ENCODE data around the gene RBCK1. TPM values are rescaled to one million over a fixed set of nuclear protein-coding genes. Genes with fewer than 3 reads are reported as not detected.

The RBCK1 gene
- total and polyA plus RNA-seq, 2 of the 4 experiments (the other 2 are of a cell fraction) = 29.9 to 84.2 TPM

DNA sequence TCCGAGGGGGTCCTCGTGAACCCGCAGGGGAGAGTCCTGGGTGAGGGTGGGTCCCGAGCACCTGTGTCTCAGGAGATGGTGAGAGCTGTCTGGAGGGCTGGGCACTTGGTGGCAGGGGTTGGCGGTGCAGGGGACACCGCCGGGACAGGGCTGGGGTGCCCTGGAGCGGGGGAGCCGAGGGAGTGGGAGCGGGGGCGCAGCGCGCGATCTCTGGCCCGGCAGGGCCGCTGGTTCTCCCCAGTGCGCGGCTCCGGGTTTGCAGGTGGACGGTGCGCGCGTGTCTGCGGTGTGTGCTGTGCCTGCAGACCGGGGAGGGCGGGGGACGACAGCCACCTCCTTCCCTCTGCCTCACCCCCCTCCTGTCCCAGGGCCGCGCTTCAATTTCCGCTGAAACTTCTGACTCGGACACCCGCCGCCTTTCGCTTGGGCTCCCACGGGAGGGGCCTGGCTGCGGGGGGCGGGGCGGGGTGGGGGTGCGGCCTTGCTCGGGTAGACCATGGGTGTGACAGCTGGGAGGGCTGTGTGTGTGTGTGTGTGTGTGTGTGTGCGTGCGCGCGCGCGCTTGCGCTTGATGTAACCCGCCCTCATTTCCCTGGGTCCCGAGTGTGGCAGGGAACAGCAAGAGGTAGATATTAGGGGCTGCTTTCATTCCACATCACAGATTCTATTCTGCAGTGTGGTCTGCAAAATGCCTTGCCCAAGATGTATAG is 26.4 kb upstream of the RBCK1 start:
- Histone ChIP-seq H3K4me2 (ENCODE audit: low read depth, low read length) (peak overlapping the region; percentile 90), H3K4me1 (ENCODE audit: control insufficient read depth, insufficient read depth, low read length) (peaks cover 5% of the 10 kb centered on the region), H3K14ac (replicated peaks; ENCODE audit: low read depth, low read length) (peak overlapping the region; percentile 85; the same call in 1 of the 2 replicates), H3K4me3 (ENCODE audit: insufficient read depth, low read depth, low read length) (peak overlapping the region; percentile 95), H4K91ac (ENCODE audit: insufficient read depth, low read depth, low read length) (peak overlapping the region; percentile 63), H2BK15ac (ENCODE audit: low read depth, low read length) (no peak overlapping the region; the same call in 2 of the 3 replicates), H3K36me3 (ENCODE audit: control insufficient read depth, insufficient read depth, low read length) (peaks cover 3% of the 10 kb centered on the region; the same call in 1 of the 2 replicates), H3K9me3 (ENCODE audit: control insufficient read depth, insufficient read depth, low read length) (no peaks in the 10 kb centered on the region), H3K27me3 (ENCODE audit: control insufficient read depth, insufficient read depth, low read length) (no peaks in the 10 kb centered on the region), H4K20me1 (ENCODE audit: insufficient read depth, low read length) (peaks cover 36% of the 10 kb centered on the region), H2BK20ac (ENCODE audit: low read depth, low read length) (no peak overlapping the region), H4K8ac (ENCODE audit: low read depth in 2 of 2, low read length in 2 of 2) (peak overlapping the region; percentile 60 to 87; a peak in 2 of 4 replicates), H3K23ac (ENCODE audit: low read depth, low read length) (peak overlapping the region; percentile 59; the same call in 1 of the 2 replicates), H3K4ac (ENCODE audit: low read depth, low read length) (peak overlapping the region; percentile 88), H3K18ac (ENCODE audit: low read depth, low read length) (peak overlapping the region; percentile 64; the same call in 1 of the 2 replicates), H2BK120ac (ENCODE audit: low read depth, low read length) (peak overlapping the region; percentile 28; the same call in 1 of the 2 replicates), H2AK5ac (ENCODE audit: low read depth, low read length) (peak overlapping the region; percentile 91), H3K27ac (ENCODE audit: insufficient read depth, low read length) (peak overlapping the region; percentile 93), H2BK5ac (ENCODE audit: low read depth, low read length, poor library complexity, severe bottlenecking) (peak overlapping the region; percentile 66), H3K9ac (ENCODE audit: low read depth, low read length) (peak overlapping the region; percentile 96), H3K79me1 (ENCODE audit: low read depth in 1 of 2, low read length in 2 of 2) (peaks cover 4 to 49% of the 10 kb centered on the region in 2 experiments; a peak in 3 of 4 replicates), H2AK9ac (replicated peaks; ENCODE audit: low read depth, low read length, poor library complexity) (peak overlapping the region; percentile 95), H3K56ac (ENCODE audit: extremely low read depth, insufficient read depth, low read length) (no peak overlapping the region), H3K9me1 (ENCODE audit: insufficient read depth, low read length) (peaks cover 19% of the 10 kb centered on the region), H2AFZ (replicated peaks; ENCODE audit: low read length, poor library complexity) (peak overlapping the region; percentile 86), H4K5ac (ENCODE audit: low read depth, low read length) (peak overlapping the region; percentile 88; the same call in 1 of the 2 replicates)
- intact Hi-C loops (cut with micrococcal nuclease) (no loop called here), dilution Hi-C loops (cut with HindIII; ENCODE audit: low sequenced_read_pairs, unreplicated experiment) (no loop called here), in situ Hi-C loops (cut with MboI; ENCODE audit: low sequenced_read_pairs) (no loop called here)
- peak; percentile 57; the same call in 1 of the 2 replicates for TF ChIP-seq POLR2A (IDR thresholded peaks at IDR 0.05; ENCODE audit: low read depth, low read length)
- peak; percentile 44; the same call in 1 of the 2 replicates for TF ChIP-seq MAZ (IDR thresholded peaks at IDR 0.05; ENCODE audit: borderline replicate concordance, low read depth, low read length)
- TF ChIP-seq CEBPB (IDR thresholded peaks at IDR 0.05; ENCODE audit: low read depth, low read length) = no peak
- WGBS, 2 experiments (ENCODE audit: extremely low coverage in 2 of 2, insufficient read length in 1 of 2) = 5% methylated on average over 7 of the region's 49 CpGs; no CpG with 5 or more reads in 1 of the 2 experiments
- DNase-seq (peak; percentile 66), ATAC-seq (ENCODE audit: low read depth) (peak; percentile 77)
- POLR2A ChIA-PET (ENCODE audit: unreplicated experiment) = interaction anchor here (1.0 kb wide), 1 partner anchor 26 kb away, joined by 4 read pairs; no protein-coding TSS in a partner anchor
- BruUV-seq (replicated peaks) = no TSS peak
- CTCF ChIA-PET = no interaction called here

All from IMR-90 (cell line).